Spleen (tissue), 7 donors: ENCODE measurements around the gene HSPA12B.

Experiments
- POLR2AphosphoS5 ChIP-seq, 3 donors: sonication (generic); formaldehyde crosslinking; IDR thresholded peaks; one replicate each; pipeline ENCODE4 v1.5.1; 2017; ENCODE audit warnings: antibody characterized with exemption in 3 of 3
- TF ChIP-seq, protein P1 (sequence below), 11 experiments: fragments of 200-600 bp in 7 of 11; fragments of 450-650 bp in 4 of 11; sonication (generic) in 4 of 11; IDR thresholded peaks in 8 of 11; conservative IDR thresholded peaks in 3 of 11; 1 replicate in 7 of 11; 2 replicates in 4 of 11; pipeline versions ENCODE4 v1.4.0 to v1.8.0; 2016 to 2021; ENCODE audit warnings: antibody characterized with exemption in 11 of 11, inconsistent platforms in 4 of 11, mild to moderate bottlenecking in 1 of 11
- donor health status: DM: no; HTN: no; CAD: no; lungs with moderate emphysema.
- donor health status: DM: no; HTN: no; CAD: no.
- donor health status: DM: no; HTN: no; CAD: no.

- TF ChIP-seq, protein P1, sequence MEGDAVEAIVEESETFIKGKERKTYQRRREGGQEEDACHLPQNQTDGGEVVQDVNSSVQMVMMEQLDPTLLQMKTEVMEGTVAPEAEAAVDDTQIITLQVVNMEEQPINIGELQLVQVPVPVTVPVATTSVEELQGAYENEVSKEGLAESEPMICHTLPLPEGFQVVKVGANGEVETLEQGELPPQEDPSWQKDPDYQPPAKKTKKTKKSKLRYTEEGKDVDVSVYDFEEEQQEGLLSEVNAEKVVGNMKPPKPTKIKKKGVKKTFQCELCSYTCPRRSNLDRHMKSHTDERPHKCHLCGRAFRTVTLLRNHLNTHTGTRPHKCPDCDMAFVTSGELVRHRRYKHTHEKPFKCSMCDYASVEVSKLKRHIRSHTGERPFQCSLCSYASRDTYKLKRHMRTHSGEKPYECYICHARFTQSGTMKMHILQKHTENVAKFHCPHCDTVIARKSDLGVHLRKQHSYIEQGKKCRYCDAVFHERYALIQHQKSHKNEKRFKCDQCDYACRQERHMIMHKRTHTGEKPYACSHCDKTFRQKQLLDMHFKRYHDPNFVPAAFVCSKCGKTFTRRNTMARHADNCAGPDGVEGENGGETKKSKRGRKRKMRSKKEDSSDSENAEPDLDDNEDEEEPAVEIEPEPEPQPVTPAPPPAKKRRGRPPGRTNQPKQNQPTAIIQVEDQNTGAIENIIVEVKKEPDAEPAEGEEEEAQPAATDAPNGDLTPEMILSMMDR (IDR thresholded peaks at IDR 0.05 in 8 of 11, conservative IDR thresholded peaks at IDR 0.05 in 3 of 11), result no peak
- TF ChIP-seq POLR2AphosphoS5 (IDR thresholded peaks at IDR 0.05), result no peak
Observed at GRCh38 chr20:3697588-3698305, 34.7 kb upstream of the HSPA12B start.
